Inflammatory macrophage treated with lipopolysaccharide for 1 hour (primary cell): Measurements from ENCODE around the gene GLIS2.
A peak's percentile ranks its signal among the peaks of the same experiment; 100 is the strongest.

ENCODE experiments used
- DNase-seq, 2 donors: peaks; one replicate each; pipeline ENCODE4 v3.0.0-alpha.2; 2020 to 2022

GLIS2 gene

GRCh38 chr16:4372578-4373355 lies 56.9 kb downstream of the GLIS2 start:
- no peak for DNase-seq

- no peak for DNase-seq
Observed at GRCh38 chr16:4373356-4373908, 57.6 kb downstream of the GLIS2 start.

GRCh38 chr16:4373909-4374742 lies 58.3 kb downstream of the GLIS2 start:
- DNase-seq, result no peak

- DNase-seq, result no peak
Observed at GRCh38 chr16:4375717-4376116, 59.9 kb downstream of the GLIS2 start.

- DNase-seq, result no peak
Observed at GRCh38 chr16:4376126-4376892, 60.4 kb downstream of the GLIS2 start.

- DNase-seq, result no peak
Observed at GRCh38 chr16:4376893-4377572, 61.2 kb downstream of the GLIS2 start.

GRCh38 chr16:4377573-4378154 lies 61.8 kb downstream of the GLIS2 start:
- DNase-seq, result peak; percentile 8 to 12

GRCh38 chr16:4378161-4378666 lies 62.3 kb downstream of the GLIS2 start:
- DNase-seq, result no peak

- no peak for DNase-seq
Observed at GRCh38 chr16:4378999-4379690, 63.3 kb downstream of the GLIS2 start.

GRCh38 chr16:4380119-4381063 lies 64.5 kb downstream of the GLIS2 start:
- DNase-seq, result no peak

GRCh38 chr16:4381072-4381934 lies 65.4 kb downstream of the GLIS2 start:
- DNase-seq, result no peak

- DNase-seq, result no peak
Observed at GRCh38 chr16:4381935-4382794, 66.3 kb downstream of the GLIS2 start.

GRCh38 chr16:4382795-4383357 lies 67.0 kb downstream of the GLIS2 start:
- no peak for DNase-seq

GRCh38 chr16:4383591-4384444 lies 68.0 kb downstream of the GLIS2 start:
- DNase-seq, result no peak

- DNase-seq, result no peak
Observed at GRCh38 chr16:4384509-4384942, 68.7 kb downstream of the GLIS2 start.

GRCh38 chr16:4385066-4385788 lies 69.4 kb downstream of the GLIS2 start:
- no peak for DNase-seq
